GM12872 (cell line): ENCODE measurements around the gene ZBTB5.

Source experiments
- TF ChIP-seq, protein P1 (sequence below): IDR thresholded peaks from 3 replicates; pipeline ENCODE4 v1.5.1; 2011; ENCODE audit warnings: low read depth, mild to moderate bottlenecking, low read length, moderate library complexity; ENCODE audit not compliant: insufficient read depth

ZBTB5 gene, protein sequence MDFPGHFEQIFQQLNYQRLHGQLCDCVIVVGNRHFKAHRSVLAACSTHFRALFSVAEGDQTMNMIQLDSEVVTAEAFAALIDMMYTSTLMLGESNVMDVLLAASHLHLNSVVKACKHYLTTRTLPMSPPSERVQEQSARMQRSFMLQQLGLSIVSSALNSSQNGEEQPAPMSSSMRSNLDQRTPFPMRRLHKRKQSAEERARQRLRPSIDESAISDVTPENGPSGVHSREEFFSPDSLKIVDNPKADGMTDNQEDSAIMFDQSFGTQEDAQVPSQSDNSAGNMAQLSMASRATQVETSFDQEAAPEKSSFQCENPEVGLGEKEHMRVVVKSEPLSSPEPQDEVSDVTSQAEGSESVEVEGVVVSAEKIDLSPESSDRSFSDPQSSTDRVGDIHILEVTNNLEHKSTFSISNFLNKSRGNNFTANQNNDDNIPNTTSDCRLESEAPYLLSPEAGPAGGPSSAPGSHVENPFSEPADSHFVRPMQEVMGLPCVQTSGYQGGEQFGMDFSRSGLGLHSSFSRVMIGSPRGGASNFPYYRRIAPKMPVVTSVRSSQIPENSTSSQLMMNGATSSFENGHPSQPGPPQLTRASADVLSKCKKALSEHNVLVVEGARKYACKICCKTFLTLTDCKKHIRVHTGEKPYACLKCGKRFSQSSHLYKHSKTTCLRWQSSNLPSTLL

DNA sequence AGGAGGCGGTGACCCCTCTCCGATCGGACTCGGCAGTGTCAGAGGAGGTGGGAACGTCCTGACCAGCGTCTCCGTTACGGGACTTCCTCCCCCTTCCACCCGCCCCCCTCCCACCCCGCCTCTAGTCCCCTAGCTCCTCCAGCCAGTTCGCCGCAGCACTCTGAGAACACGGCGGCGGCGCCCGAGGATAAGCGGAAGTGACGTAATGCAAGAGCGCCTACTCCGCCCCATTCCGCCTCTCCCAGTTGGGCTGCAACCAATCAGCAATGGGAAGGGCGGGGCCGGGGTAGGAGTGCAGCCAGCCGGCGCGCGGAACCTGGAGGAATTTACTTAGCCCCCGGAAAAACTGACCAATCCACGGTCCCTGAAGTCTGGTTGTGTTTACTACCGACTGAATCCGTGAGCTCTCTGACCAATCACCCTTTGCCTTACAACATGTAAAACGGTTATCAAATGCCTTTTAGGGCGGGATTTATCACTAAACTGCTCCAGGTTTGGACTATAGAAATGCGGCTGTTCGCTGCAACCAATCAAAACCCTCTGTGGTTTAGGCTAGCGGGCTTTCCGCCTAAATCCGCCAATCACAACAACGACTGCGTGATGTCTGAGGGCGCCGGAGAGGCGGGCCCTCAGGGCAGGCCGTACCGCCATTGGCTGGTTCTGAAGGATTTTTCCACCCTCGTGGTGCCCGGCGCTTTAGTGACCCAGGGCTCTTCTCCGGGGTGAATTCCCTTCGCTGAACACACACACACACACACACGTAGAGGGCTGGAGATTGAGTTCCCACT lies at the start of gene ZBTB5:
Gene ZBTB5, minus strand, starts transcription at position 202 of the 788 bp plus-strand sequence. CDS start 22,899 bp downstream, outside the sequence.
- TF ChIP-seq, protein P1, sequence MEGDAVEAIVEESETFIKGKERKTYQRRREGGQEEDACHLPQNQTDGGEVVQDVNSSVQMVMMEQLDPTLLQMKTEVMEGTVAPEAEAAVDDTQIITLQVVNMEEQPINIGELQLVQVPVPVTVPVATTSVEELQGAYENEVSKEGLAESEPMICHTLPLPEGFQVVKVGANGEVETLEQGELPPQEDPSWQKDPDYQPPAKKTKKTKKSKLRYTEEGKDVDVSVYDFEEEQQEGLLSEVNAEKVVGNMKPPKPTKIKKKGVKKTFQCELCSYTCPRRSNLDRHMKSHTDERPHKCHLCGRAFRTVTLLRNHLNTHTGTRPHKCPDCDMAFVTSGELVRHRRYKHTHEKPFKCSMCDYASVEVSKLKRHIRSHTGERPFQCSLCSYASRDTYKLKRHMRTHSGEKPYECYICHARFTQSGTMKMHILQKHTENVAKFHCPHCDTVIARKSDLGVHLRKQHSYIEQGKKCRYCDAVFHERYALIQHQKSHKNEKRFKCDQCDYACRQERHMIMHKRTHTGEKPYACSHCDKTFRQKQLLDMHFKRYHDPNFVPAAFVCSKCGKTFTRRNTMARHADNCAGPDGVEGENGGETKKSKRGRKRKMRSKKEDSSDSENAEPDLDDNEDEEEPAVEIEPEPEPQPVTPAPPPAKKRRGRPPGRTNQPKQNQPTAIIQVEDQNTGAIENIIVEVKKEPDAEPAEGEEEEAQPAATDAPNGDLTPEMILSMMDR, result no peak

GRCh38 chr9:37514999-37515398 lies 49.7 kb upstream of the ZBTB5 start:
- TF ChIP-seq, protein P1, result no peak

GRCh38 chr9:37512437-37512836 lies 47.2 kb upstream of the ZBTB5 start:
- TF ChIP-seq, protein P1, result no peak

- TF ChIP-seq, protein P1, result peak; percentile 50; the same call in 2 of the 3 replicates
Observed at GRCh38 chr9:37511016-37512010, 46.1 kb upstream of the ZBTB5 start.

GRCh38 chr9:37509536-37509935 lies 44.3 kb upstream of the ZBTB5 start:
- TF ChIP-seq, protein P1, result no peak

DNA sequence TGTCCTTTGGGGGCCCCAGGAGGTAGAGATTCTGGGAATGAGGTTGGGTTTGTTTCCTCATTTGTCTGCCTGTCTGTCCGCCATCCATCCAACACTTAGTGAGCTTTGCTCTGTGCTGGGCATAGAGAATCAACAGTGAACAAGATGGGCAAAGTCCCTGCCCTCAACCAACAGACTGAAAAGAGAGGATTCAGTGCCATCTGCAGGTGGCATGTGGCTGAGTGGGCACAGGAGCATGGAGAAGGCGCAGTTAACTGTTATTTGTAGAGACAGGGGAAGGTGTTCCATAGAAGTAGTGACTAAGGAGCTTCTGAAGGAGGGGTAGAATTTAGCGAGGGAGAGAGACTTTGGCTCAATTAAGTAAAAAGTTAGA lies 43.6 kb upstream of the ZBTB5 start:
- TF ChIP-seq, protein P1, result no peak
